Kidney (tissue), 14 donors: Measurements from ENCODE around the gene CNOT6. TPM values are rescaled to one million over a fixed set of nuclear protein-coding genes. Genes with fewer than 3 reads are reported as not detected.

Experiments
- DNase-seq, 5 donors: peaks; one replicate each; pipeline ENCODE4 v3.0.0-alpha.2; 2013 to 2020
- FAIRE-seq: peaks from 2 replicates; lab custom pipeline; 2012; peaks lifted over from hg19 to GRCh38; lab: Jason Lieb, UNC
- H3K27ac ChIP-seq, 2 donors: one replicate each; pipeline ENCODE4 v1.7.0; 2013; ENCODE audit warnings: low read depth in 2 of 2, low read length in 2 of 2, inconsistent platforms in 1 of 2
- H3K27me3 ChIP-seq: one replicate; pipeline ENCODE4 v1.7.1; 2013; ENCODE audit warnings: low read length, inconsistent platforms; ENCODE audit not compliant: control insufficient read depth, insufficient read depth
- H3K36me3 ChIP-seq, 3 donors: one replicate each; pipeline versions ENCODE4 v1.7.0 to v1.7.1; 2013; ENCODE audit warnings: low read length in 3 of 3, control low read depth in 1 of 3, inconsistent platforms in 1 of 3; ENCODE audit not compliant: insufficient read depth in 3 of 3, control insufficient read depth in 2 of 3
- H3K4me1 ChIP-seq, 3 donors: one replicate each; pipeline versions ENCODE4 v1.7.0 to v1.7.1; 2013; ENCODE audit warnings: low read length in 3 of 3, inconsistent platforms in 1 of 3, low read depth in 1 of 3; ENCODE audit not compliant: control insufficient read depth in 2 of 3, insufficient read depth in 2 of 3
- H3K4me3 ChIP-seq, 3 donors: one replicate each; pipeline versions ENCODE4 v1.7.0 to v1.8.1; 2013; ENCODE audit warnings: low read length in 3 of 3, control low read depth in 1 of 3, inconsistent platforms in 1 of 3
- H3K9ac ChIP-seq, 3 donors: one replicate each; pipeline versions ENCODE4 v1.7.0 to v1.7.1; 2013; ENCODE audit warnings: low read length in 3 of 3, control low read depth in 1 of 3, inconsistent platforms in 1 of 3
- H3K9me3 ChIP-seq, 3 donors: one replicate each; pipeline versions ENCODE4 v1.7.0 to v1.7.1; 2013; ENCODE audit warnings: low read length in 3 of 3, control low read depth in 1 of 3, inconsistent platforms in 1 of 3; ENCODE audit not compliant: control insufficient read depth in 2 of 3, insufficient read depth in 1 of 3
- intact Hi-C: fragments of 100-400 bp; cut with DNase I; formaldehyde crosslinking; loops from one replicate; pipeline ENCODE4 v1.11.1; 2022
- polyA plus RNA-seq: library from polyadenylated mRNA; stranded (reverse); fragments of 350-450 nt; fragmentation: Illumina TruSeq; extraction: RNeasy Lipid Tissue Mini Kit (QIAGEN cat#74804); gene quantifications from one replicate; pipeline ENCODE4 v1.2.3, GENCODE V29; 2014; ENCODE audit warnings: low read depth, low replicate concordance; ENCODE audit not compliant: insufficient read depth
- total RNA-seq: library from RNA; stranded (reverse); fragmentation: NEBNext Ultra II Directional; extraction: Animal tissue kit (Norgen Biotek cat#: 25700); gene quantifications from one replicate; pipeline ENCODE4 v1.2.1, GENCODE V29; 2021
- TF ChIP-seq, protein P1 (sequence below): IDR thresholded peaks from 3 replicates; pipeline ENCODE4 v1.5.1; 2012; ENCODE audit warnings: mild to moderate bottlenecking, moderate library complexity, borderline replicate concordance; ENCODE audit not compliant: insufficient read depth; ENCODE audit errors: extremely low read depth
- donor health status: control.
- donor health status: control.
- donor health status: control.
- donor health status: control.
- donor health status: control.
- donor health status: DM: yes; HTN: yes; CAD: no.
- donor health status: Normal renal cell carcinoma (clear cell type).

The CNOT6 gene
- total and polyA plus RNA-seq, 2 donors from 2014 or later, result 5.9 to 25.7 TPM

DNA sequence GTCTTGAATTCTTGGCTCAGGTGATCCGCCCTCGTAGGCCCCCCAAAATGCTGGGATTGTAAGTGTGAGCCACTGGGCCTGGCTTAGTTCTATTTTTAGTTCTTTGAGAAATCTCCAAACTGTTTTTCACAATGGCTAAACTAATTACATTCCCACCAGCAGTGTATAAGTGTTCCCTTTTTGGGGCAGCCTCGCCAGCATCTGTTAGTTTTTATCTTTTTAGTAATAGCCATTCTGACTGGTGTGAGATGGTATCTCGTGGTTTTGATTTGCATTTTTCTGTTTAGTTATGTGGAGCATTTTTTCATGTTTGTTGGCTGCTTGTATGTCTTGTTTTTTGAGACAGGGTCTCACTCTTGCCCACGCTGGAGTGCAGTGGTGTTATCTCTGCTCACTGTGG, 28.2 kb downstream of the CNOT6 start:
- DNase-seq (no peak), FAIRE-seq (no peak)
- Histone ChIP-seq H3K9me3 (no peaks in the 10 kb centered on the region), H3K36me3 (no peaks in the 10 kb centered on the region), H3K4me3 (no peak overlapping the region), H3K27me3 (no peaks in the 10 kb centered on the region), H3K27ac (no peak overlapping the region), H3K4me1 (peaks cover 0 to 6% (median 5%) of the 10 kb centered on the region in 3 donors), H3K9ac (no peak overlapping the region)
- intact Hi-C loops, result no loop called here
- TF ChIP-seq, protein P1, sequence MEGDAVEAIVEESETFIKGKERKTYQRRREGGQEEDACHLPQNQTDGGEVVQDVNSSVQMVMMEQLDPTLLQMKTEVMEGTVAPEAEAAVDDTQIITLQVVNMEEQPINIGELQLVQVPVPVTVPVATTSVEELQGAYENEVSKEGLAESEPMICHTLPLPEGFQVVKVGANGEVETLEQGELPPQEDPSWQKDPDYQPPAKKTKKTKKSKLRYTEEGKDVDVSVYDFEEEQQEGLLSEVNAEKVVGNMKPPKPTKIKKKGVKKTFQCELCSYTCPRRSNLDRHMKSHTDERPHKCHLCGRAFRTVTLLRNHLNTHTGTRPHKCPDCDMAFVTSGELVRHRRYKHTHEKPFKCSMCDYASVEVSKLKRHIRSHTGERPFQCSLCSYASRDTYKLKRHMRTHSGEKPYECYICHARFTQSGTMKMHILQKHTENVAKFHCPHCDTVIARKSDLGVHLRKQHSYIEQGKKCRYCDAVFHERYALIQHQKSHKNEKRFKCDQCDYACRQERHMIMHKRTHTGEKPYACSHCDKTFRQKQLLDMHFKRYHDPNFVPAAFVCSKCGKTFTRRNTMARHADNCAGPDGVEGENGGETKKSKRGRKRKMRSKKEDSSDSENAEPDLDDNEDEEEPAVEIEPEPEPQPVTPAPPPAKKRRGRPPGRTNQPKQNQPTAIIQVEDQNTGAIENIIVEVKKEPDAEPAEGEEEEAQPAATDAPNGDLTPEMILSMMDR, result no peak

DNA sequence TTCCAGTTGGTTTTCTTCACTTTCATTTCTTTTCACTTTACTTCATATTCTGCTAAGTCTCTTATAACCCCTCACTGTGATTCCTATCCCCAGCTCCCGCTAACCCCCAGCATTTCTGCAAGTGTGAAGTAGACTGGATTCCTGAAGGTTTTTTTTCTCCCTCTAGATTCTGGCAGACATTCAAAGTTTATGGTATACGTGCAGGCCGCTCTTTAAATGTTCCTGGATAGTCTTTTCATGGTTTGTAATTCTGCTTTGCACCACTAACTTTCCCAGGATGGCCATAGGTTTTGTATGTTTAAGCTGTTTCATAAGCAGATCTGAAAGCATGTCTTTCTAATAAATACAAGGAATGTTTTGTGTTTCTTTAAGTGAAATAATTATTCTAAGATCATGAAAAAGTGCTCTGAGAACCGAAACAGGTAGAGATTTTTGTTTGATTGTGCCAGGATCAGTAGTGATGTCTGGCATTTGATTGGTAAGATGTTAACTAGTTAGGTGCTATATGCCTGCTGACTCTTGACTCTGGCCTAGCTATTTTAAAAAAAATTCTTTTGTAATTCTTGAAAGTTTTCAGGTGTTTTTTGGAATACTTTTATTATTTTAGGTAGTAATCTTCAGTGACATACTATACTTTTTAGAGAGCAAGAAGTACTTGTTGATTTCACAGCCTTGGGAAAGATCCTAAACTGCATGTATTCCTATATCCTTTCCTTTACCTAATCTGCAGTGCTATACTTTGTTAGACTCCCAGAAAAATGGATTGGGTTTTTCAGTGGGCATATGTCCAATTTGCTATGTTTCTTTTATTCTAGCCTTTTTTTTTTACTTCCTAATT, 29.7 kb downstream of the CNOT6 start:
- Histone ChIP-seq H3K9ac (no peak overlapping the region), H3K9me3 (no peaks in the 10 kb centered on the region), H3K27me3 (no peaks in the 10 kb centered on the region), H3K27ac (no peak overlapping the region), H3K4me1 (peaks cover 0 to 6% (median 5%) of the 10 kb centered on the region in 3 donors), H3K36me3 (no peaks in the 10 kb centered on the region), H3K4me3 (no peak overlapping the region)
- intact Hi-C loops, result no loop called here
- TF ChIP-seq, protein P1, result no peak
- FAIRE-seq (no peak), DNase-seq (peak in 3 of 5 donors; percentile 31 to 84 (median 79))

DNA sequence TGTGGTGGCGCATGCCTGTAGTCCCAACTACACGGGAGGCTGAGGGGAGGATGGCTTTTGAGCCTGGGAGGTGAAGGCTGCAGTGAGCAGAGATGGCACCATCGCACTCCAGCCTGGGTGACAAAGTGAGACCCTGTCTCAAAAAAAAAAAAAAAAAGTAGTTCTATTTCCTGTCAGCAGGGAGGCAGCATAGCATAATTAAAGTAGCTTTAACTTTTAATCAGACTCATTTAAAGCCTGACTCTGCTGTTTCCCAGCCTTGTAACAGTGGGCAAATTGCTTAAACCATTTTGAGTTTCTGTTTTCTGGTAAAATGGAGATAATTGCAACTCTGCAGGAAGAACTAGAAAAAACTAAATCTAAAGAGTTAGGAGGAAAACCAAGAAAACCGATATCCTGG, 31.2 kb downstream of the CNOT6 start:
- Histone ChIP-seq H3K4me1 (peaks cover 0 to 6% (median 5%) of the 10 kb centered on the region in 3 donors), H3K27ac (no peak overlapping the region), H3K4me3 (no peak overlapping the region), H3K9me3 (no peaks in the 10 kb centered on the region), H3K27me3 (no peaks in the 10 kb centered on the region), H3K9ac (no peak overlapping the region), H3K36me3 (peaks cover 0 to 3% (median 0%) of the 10 kb centered on the region in 3 donors)
- DNase-seq (no peak), FAIRE-seq (no peak)
- intact Hi-C loops, result no loop called here
- TF ChIP-seq, protein P1, result no peak
